Choroid plexus epithelial cell (primary cell): ENCODE results near the gene TSC22D2.
"Not testable (repeated sequence)": the region's sequence is repeated elsewhere in the genome, so short reads cannot be mapped to it uniquely, and the experiment has no call there.

Experiments
- DNase-seq: peaks from one replicate; pipeline ENCODE4 v3.0.0-alpha.2; 2010; ENCODE audit warnings: low read depth
- H3K4me3 ChIP-seq: 2 replicates; pipeline ENCODE4 v1.5.1; 2011; ENCODE audit warnings: low read depth, mild to moderate bottlenecking, control low read depth, low read length, moderate library complexity
- CTCF ChIP-seq: conservative IDR thresholded peaks from 2 replicates; pipeline ENCODE4 v1.5.1; 2011; ENCODE audit warnings: low read depth, mild to moderate bottlenecking, control low read depth, inconsistent platforms, low read length, moderate library complexity

The TSC22D2 gene

GRCh38 chr3:150462108-150462507 lies 54.0 kb downstream of the TSC22D2 start:
- no peak overlapping the region for H3K4me3 ChIP-seq
- TF ChIP-seq CTCF, result no peak
- DNase-seq, result no peak

GRCh38 chr3:150464684-150465083 lies 56.6 kb downstream of the TSC22D2 start:
- DNase-seq, result no peak
- H3K4me3 ChIP-seq, result no peak overlapping the region
- no peak for TF ChIP-seq CTCF

- H3K4me3 ChIP-seq, result no peak overlapping the region
- no peak for DNase-seq
- TF ChIP-seq CTCF, result no peak
These were observed 59.3 kb downstream of the TSC22D2 start for GRCh38 chr3:150467381-150467780.

- no peak for TF ChIP-seq CTCF
- no peak overlapping the region for H3K4me3 ChIP-seq
- peak; percentile 98 for DNase-seq
These were observed 61.2 kb downstream of the TSC22D2 start for GRCh38 chr3:150469031-150469930.

- DNase-seq, result peak; percentile 42
- H3K4me3 ChIP-seq, result no peak overlapping the region
- no peak for TF ChIP-seq CTCF
These were observed 62.0 kb downstream of the TSC22D2 start for GRCh38 chr3:150469931-150470740.

- TF ChIP-seq CTCF, result no peak
- DNase-seq, result no peak
- H3K4me3 ChIP-seq, result no peak overlapping the region
These were observed 64.3 kb downstream of the TSC22D2 start for GRCh38 chr3:150472421-150472820.

- DNase-seq, H3K4me3 ChIP-seq: not testable (repeated sequence)
These were observed 65.1 kb downstream of the TSC22D2 start for GRCh38 chr3:150473161-150473560.
